Stimulated activated CD4-positive, alpha-beta T cell treated with anti-CD3 and anti-CD28 coated beads, TNF-alpha, amount 100 ng/mL, for 24 hours (primary cell): ENCODE data around the gene LRFN4.

Experiments used
- DNase-seq, 3 experiments: peaks; one replicate each; pipeline ENCODE4 v3.0.0-alpha.2; 2020; ENCODE audit warnings: low read depth in 3 of 3

The LRFN4 gene

DNA sequence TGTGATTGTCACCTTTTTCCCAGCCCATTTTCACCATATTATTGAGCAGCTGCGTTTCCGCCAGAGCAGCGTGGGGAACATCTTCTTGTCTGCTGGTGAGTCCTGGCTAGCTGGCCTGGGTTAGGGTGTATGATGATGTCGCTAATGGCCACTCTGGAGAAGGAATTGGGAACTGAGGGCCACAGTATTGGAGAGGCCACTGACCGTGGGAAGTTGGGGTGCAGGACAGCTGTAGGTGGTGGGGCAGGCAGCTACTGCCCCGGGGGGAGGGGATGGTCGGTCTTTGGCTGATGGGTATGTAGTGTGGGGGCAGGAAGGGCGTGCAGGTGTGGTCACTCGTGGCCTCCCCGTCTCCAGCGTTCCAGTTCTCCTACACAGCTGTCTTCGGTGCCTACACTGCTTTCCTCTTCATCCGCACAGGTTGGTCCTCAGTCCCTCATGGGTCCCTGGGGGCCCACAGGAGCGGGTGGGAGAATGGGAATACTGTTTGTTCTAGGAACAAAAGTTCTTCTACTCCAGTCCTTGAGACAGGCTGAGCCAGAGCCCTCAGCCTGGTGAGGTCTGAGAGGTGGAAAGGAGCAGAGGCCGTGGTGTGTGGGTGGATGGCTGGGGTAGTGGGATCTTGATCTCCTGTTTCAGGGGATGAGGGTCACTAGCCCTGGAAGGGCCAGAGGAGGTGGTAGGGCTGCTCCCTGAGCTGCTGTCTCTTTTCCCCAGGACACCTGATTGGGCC is 11.6 kb upstream of the LRFN4 start:
- DNase-seq = no peak

GRCh38 chr11:66845876-66846212 is 11.0 kb upstream of the LRFN4 start:
- DNase-seq = no peak

- DNase-seq = no peak
These were observed 10.2 kb upstream of the LRFN4 start for GRCh38 chr11:66846671-66847091.

DNA sequence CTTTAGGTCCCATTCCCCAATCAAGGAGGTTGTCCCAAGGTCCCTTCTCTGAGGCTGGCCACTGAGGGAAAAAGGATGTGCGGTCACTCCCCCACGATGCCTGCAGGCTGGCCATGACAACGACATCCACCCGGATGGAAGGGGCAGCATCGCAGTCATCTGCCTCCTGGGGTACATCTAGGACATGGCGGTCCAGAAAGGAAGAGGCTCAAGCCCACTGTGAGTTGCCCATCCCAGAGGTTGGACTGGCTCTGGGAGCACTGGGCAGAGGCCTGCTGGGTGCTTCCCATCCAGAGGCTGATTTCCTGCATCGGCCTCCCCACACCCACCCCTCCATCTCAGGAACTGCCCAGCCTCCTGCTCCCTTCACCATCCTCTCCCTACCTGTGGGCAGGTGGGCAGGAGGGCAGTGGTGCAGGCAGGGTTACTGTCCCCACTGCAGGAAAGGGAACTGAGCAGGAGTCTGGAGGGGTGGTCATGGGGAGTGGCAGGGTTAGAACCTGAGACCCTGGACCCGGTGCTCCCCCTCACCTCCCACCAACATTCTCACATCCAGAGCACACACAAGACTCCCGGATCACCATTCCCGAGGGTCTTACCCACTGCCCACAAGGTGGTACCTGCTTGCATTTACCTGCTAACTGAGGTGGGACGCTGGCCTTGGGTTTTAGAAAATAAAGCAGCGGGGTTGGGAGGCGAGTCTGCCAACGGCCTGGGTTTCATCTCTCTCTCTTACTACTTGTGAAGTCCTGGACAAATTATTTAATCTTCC is 9.2 kb upstream of the LRFN4 start:
- DNase-seq = no peak

DNA sequence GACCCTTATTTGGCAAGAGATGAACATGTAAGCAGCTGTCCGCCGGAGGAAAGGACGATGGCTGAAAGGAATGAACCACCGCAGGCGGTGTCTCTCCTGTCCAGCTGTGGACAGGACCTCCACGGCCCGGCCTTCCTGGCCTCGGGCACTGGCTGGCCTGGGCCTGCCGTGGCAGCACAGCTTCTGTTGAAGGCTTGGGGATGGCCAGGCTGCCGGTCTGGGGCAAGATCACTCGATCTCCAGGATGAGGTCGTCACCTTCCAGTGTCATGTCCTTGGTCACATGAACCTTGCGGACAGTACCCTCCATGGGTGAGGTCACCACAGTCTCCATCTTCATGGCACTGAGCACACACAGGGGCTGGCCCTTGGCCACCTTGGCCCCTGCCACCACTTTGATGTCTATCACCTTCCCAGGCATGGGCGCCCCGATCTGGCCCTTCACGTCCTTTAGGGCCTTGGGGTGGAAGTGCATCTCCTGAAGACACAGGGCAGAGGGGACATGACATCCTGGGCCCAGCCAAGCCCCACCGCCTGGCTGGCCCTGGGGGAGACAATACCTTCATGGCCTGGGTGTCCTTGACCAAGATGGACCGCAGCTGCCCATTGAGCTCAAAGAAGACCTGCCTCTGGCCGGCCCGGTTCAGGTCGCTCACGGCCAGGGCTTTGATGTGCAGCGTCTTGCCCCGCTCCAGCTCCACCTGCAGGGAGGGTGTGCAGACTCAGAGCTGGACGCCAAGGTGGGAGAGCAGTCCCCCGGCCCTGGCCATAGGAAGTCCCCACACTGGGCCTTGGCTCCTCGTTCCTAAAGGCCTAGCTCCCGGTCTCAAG is 8.0 kb upstream of the LRFN4 start:
- no peak for DNase-seq

GRCh38 chr11:66849501-66850234 is 7.2 kb upstream of the LRFN4 start:
- DNase-seq = no peak

- no peak for DNase-seq
These were observed 6.7 kb upstream of the LRFN4 start for GRCh38 chr11:66850235-66850587.

- no peak for DNase-seq
These were observed 6.2 kb upstream of the LRFN4 start for GRCh38 chr11:66850588-66851238.

DNA sequence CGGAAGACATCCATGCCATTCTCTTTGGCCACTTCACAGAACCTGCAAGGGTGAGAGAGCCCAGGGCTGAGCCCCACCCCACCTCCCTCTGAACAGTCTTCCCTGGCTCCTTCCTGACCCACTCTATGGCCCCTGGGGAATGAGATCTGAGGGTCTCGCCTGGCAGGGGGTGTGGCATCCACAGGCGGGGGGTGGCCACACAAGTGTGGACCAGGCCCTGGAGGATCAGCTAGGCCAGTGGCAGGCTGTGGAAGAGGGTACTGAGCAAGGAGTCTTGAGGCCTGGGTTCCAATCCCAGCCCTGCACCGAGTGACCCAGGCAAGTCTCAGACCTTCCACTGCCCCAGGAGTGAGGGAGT is 5.6 kb upstream of the LRFN4 start:
- no peak for DNase-seq

GRCh38 chr11:66851698-66852465 is 5.0 kb upstream of the LRFN4 start:
- peak in 1 of 3 experiments; percentile 32 for DNase-seq

DNA sequence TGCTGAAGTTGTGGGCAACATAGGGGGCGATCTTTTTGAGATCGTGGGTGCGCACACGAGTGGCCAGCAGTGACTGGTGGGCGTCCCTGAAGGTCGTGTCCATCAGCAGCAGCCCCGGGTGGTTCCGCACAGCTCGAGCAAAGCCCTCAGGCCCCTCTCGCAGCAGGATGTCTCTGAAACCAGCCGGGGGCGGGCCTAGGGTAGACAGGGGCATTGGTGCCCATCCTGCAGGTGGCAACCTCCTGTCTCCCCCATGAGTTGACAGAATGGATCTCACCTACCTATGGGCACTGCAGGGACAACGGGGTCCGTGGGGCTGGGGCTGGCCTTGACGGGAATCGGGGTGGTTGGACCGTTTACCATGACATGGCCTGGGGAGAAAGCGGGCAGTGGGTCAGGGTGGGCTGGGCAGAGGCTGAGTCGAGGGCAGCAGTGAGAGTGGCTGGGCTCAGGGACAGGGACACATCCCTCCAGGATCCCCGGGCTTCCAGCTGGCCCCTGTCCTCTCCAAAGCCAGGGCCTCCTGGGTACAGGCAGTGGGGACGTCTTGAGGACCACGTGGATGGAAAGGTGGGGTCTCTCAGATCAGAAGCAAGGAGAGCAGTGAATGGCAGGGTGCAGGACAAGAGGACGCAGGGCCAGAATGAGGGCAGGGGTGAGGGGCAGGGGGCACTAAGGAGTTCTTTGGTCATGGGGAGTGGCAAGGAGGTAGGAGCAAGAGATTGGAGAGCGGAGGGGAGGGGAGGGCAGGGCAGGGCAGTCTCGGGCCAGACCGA is 4.2 kb upstream of the LRFN4 start:
- no peak for DNase-seq

GRCh38 chr11:66853242-66854229 is 3.3 kb upstream of the LRFN4 start:
- DNase-seq = no peak

DNA sequence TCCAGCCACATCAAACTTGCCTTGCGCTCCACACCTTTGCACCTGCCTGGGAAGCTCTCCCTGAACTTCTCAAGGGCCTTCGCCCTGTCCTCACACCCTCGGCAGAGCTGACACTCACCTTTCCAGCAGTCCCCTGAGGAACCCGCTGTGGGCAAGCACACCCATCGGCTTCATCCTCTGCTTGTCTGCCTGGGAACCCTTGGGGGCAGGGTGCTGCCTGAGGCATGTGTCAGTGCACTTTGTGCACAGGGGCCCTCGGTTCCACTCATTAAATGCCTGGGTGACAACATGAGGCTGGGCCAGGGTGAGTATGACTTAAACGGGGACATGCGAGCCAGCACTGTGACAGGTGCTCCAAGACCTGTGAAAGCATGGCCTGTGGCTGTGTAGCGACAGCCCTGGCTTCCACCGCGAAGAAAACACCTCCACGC is 2.6 kb upstream of the LRFN4 start:
- DNase-seq = no peak

DNA sequence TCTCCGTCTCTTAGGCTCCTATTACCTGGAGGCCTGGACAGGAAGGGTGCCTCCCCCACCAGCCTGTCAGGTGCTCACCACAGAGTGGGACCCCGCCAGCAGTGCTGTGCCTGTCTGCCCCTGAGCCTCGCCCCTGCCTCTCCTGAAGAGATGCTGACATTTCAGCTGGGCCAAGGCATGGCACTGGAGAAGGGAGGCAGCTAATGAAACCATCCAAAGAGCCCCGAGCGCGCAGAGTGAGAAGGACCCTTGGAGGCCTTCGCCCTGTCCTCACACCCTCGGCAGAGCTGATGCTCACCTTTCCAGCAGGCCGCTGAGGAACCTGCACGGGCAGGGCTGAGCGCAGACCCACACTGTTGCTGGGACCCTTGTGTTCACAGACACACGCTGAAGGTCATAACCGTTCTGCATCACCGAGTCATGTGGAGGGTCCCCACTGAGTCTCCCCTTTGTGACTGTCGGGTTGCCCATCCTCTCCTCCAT is 2.1 kb upstream of the LRFN4 start:
- DNase-seq = no peak

- peak; percentile 56 to 89 (median 73) for DNase-seq
These were observed 1.0 kb upstream of the LRFN4 start for GRCh38 chr11:66855574-66856495.

- no peak for DNase-seq
These were observed 516 bp downstream of the LRFN4 start for GRCh38 chr11:66857234-66857926.

GRCh38 chr11:66857927-66858185 is 992 bp downstream of the LRFN4 start:
- no peak for DNase-seq
